DOHH2 (cell line): Measurements from ENCODE around the gene MALL.
"Not testable (repeated sequence)": the region's sequence is repeated elsewhere in the genome, so short reads cannot be mapped to it uniquely, and the experiment has no call there.

Experiments
- H3F3A ChIP-seq: fragments of 200-600 bp; sonication (generic), shearing (Covaris generic); 2 replicates; pipeline ENCODE4 v1.6.0; 2016; ENCODE audit warnings: antibody characterized with exemption, mild to moderate bottlenecking; ENCODE audit not compliant: control insufficient read depth, insufficient read depth
- H3K27ac ChIP-seq: fragments of 200-600 bp; sonication (generic); 2 replicates; pipeline ENCODE4 v1.5.1; 2014; ENCODE audit warnings: low read depth, mild to moderate bottlenecking, low read length, moderate library complexity
- H3K27me3 ChIP-seq: fragments of 200-600 bp; sonication (generic); 2 replicates; pipeline ENCODE4 v1.6.1; 2014; ENCODE audit warnings: mild to moderate bottlenecking, low read length, mixed read lengths; ENCODE audit not compliant: control insufficient read depth
- H3K36me3 ChIP-seq: fragments of 200-600 bp; sonication (generic); 2 replicates; pipeline ENCODE4 v1.6.1; 2014; ENCODE audit warnings: mild to moderate bottlenecking, low read length, moderate library complexity, mixed read lengths; ENCODE audit not compliant: control insufficient read depth
- H3K4me1 ChIP-seq: fragments of 200-600 bp; sonication (generic); 2 replicates; pipeline ENCODE4 v1.6.1; 2014; ENCODE audit warnings: mild to moderate bottlenecking, low read length, mixed read lengths; ENCODE audit not compliant: control insufficient read depth
- H3K4me2 ChIP-seq: fragments of 200-600 bp; sonication (generic); 2 replicates; pipeline ENCODE4 v1.6.0; 2014; ENCODE audit warnings: mild to moderate bottlenecking, low read length, moderate library complexity
- H3K4me3 ChIP-seq: fragments of 200-600 bp; sonication (generic); 2 replicates; pipeline ENCODE4 v1.5.1; 2014; ENCODE audit warnings: mild to moderate bottlenecking, low read length, mixed read lengths
- H3K79me2 ChIP-seq: fragments of 200-600 bp; sonication (generic); 2 replicates; pipeline ENCODE4 v1.6.1; 2014; ENCODE audit warnings: mild to moderate bottlenecking, low read length, mixed read lengths; ENCODE audit not compliant: control insufficient read depth
- H3K9me2 ChIP-seq: fragments of 200-600 bp; sonication (generic); replicated peaks from 2 replicates; pipeline ENCODE4 v1.6.1; 2014; ENCODE audit warnings: mild to moderate bottlenecking, low read length, mixed read lengths; ENCODE audit not compliant: control insufficient read depth
- H3K9me3 ChIP-seq: fragments of 200-600 bp; sonication (generic); 2 replicates; pipeline ENCODE4 v1.6.1; 2014; ENCODE audit warnings: antibody characterized with exemption, low read length, mixed read lengths; ENCODE audit not compliant: control insufficient read depth, insufficient read depth
- H4K20me1 ChIP-seq: fragments of 200-600 bp; sonication (generic); 2 replicates; pipeline ENCODE4 v1.6.0; 2014; ENCODE audit warnings: low read depth, mild to moderate bottlenecking, antibody characterized with exemption, low read length, moderate library complexity; ENCODE audit not compliant: control insufficient read depth, insufficient read depth
- EZH2phosphoT487 ChIP-seq: fragments of 200-600 bp; sonication (generic); IDR thresholded peaks from 2 replicates; pipeline ENCODE4 v1.6.1; 2017; ENCODE audit warnings: borderline replicate concordance, mild to moderate bottlenecking, antibody characterized with exemption, low read length, moderate library complexity, mixed read lengths
- TF ChIP-seq, protein P1 (sequence below): fragments of 200-600 bp; sonication (generic); IDR thresholded peaks from one replicate; pipeline ENCODE4 v1.5.1; 2014; ENCODE audit warnings: antibody characterized with exemption, mild to moderate bottlenecking, low read depth, low read length; ENCODE audit not compliant: poor library complexity, severe bottlenecking

The MALL gene

DNA sequence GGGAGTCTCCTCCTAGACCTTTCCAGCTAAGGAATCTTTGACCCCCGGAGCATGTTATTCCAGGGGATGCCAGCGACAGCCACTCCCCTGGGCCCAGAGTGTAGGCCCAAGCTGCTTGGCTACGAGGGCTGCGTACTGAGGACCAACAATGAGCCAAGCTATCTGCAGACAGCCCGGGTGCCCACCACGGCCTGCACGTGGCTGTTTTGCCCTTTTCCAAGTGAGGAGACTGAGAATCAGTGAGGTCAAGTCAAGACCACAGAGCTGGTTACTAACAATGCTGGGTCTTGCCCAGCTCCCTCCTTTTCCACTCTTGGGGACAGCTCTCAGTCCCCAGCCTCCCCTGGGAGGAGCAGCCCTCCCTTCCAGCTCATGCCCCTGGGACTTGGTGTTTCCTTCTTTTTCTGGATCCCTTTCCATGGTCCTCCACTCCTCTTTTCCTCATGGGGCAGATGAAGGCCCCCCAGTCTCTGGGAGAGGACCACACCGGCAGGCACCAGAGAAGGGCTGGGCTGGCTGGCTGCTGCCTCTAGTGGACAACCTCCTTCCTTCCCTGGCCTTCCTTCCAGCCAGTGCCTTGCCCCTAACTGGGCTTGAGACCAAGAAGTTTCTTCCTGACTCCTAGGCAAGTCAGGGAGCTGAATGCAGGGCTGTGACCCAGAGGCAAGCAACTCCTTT, 550 bp upstream of the MALL start:
- Histone ChIP-seq H3K4me1 (no peaks in the 10 kb centered on the region), H3K27ac (no peak overlapping the region), H3K4me2 (no peak overlapping the region), H3K27me3 (no peaks in the 10 kb centered on the region), H3K36me3 (no peaks in the 10 kb centered on the region), H4K20me1 (no peaks in the 10 kb centered on the region), H3K9me2 (no peaks in the 10 kb centered on the region), H3K9me3 (no peaks in the 10 kb centered on the region), H3F3A (no peaks in the 10 kb centered on the region), H3K4me3 (no peak overlapping the region), H3K79me2 (no peaks in the 10 kb centered on the region)
- no peak for TF ChIP-seq EZH2phosphoT487
- TF ChIP-seq, protein P1, sequence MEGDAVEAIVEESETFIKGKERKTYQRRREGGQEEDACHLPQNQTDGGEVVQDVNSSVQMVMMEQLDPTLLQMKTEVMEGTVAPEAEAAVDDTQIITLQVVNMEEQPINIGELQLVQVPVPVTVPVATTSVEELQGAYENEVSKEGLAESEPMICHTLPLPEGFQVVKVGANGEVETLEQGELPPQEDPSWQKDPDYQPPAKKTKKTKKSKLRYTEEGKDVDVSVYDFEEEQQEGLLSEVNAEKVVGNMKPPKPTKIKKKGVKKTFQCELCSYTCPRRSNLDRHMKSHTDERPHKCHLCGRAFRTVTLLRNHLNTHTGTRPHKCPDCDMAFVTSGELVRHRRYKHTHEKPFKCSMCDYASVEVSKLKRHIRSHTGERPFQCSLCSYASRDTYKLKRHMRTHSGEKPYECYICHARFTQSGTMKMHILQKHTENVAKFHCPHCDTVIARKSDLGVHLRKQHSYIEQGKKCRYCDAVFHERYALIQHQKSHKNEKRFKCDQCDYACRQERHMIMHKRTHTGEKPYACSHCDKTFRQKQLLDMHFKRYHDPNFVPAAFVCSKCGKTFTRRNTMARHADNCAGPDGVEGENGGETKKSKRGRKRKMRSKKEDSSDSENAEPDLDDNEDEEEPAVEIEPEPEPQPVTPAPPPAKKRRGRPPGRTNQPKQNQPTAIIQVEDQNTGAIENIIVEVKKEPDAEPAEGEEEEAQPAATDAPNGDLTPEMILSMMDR, result no peak

DNA sequence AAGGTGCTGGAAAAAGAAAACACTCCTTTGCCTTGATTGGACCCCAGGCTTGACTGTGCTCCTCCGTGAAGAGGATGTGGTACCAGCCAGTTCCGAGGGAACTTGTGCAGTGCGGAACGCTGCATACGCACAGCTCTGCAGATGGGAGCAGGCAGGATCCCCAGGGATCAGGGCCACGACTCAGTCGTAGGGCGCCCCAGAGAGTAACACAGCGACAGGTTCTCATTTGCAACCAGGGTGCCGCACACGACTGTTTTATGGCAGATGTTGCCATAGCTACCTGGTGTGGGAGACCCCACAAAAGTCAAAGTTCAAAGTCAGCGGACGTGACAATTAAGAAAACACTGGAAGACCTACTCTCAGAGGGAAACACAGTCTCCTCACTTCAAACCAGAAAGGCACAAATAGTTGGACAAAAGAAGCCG, 779 bp downstream of the MALL start:
- H3K9me2 ChIP-seq, result no peaks in the 10 kb centered on the region
- no peaks in the 10 kb centered on the region for H3K79me2 ChIP-seq
- H3K4me1 ChIP-seq, result no peaks in the 10 kb centered on the region
- no peaks in the 10 kb centered on the region for H3F3A ChIP-seq
- H3K27ac ChIP-seq, result no peak overlapping the region
- no peak overlapping the region for H3K4me3 ChIP-seq
- no peak overlapping the region for H3K4me2 ChIP-seq
- TF ChIP-seq EZH2phosphoT487, result no peak
- TF ChIP-seq, protein P1, result no peak
- H3K36me3 ChIP-seq, result no peaks in the 10 kb centered on the region
- no peaks in the 10 kb centered on the region for H3K9me3 ChIP-seq
- no peaks in the 10 kb centered on the region for H4K20me1 ChIP-seq
- no peaks in the 10 kb centered on the region for H3K27me3 ChIP-seq

DNA sequence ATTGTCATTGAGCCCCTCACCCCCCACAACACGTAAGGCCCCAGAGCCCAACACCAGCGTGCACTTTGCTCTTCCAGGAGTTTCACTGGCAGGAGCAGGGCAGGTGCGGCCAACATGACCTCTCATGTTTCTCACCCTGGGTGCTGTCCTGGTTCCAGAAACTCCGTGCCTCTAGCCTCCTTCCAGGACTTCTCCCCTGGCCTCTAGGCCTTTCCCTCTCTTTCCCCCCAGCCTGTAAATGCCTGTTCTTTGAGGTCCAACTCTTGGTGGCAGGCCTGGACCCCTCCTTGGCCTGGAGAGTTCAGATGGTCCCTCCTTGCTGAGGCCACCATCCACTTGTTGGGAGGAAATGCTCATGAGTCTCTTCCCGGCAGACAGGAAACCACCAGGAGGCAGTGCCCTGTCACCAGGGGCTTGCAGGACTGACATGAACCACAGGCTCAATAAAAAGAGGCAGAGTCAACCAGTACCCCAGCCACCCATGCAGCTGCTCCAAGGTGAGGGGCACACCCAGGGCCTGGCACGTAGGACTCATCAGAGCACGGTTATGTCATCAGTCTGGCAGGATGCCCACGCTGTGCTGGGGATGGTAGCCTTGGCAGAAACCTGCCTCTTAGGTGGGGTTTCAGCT, 1.5 kb downstream of the MALL start:
- no peak overlapping the region for H3K4me3 ChIP-seq
- H3K4me2 ChIP-seq, result no peak overlapping the region
- no peaks in the 10 kb centered on the region for H3F3A ChIP-seq
- no peaks in the 10 kb centered on the region for H3K36me3 ChIP-seq
- TF ChIP-seq, protein P1, result no peak
- no peak for TF ChIP-seq EZH2phosphoT487
- no peaks in the 10 kb centered on the region for H4K20me1 ChIP-seq
- no peaks in the 10 kb centered on the region for H3K79me2 ChIP-seq
- no peak overlapping the region for H3K27ac ChIP-seq
- H3K9me2 ChIP-seq, result no peaks in the 10 kb centered on the region
- no peaks in the 10 kb centered on the region for H3K27me3 ChIP-seq
- H3K4me1 ChIP-seq, result no peaks in the 10 kb centered on the region
- no peaks in the 10 kb centered on the region for H3K9me3 ChIP-seq

DNA sequence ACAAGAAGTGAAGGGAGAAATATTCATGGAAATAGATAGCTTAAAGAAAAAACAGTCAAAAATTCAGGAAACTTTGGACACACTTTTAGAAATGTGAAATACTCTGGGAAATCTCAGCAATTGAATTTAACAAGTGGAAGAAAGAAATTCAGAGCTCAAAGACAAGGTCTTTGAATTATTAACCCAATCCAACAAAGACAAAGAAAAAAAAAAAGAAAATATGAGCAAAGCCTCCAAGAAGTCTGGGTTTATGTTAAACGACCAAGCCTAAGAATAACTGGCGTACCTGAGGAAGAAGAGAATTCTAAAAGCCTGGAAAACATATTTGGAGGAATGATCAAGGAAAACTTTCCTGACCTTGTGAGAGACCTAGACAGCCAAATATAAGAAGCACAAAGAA, 7.3 kb downstream of the MALL start:
- H4K20me1 ChIP-seq, H3K36me3 ChIP-seq, H3K4me3 ChIP-seq, H3K79me2 ChIP-seq, H3F3A ChIP-seq, H3K4me1 ChIP-seq, H3K9me2 ChIP-seq, H3K4me2 ChIP-seq, H3K27me3 ChIP-seq, H3K9me3 ChIP-seq, H3K27ac ChIP-seq: not testable (repeated sequence)
